Liver (tissue), 9 donors: Measurements from ENCODE around the gene PGAP3. TPM values are rescaled to one million over a fixed set of nuclear protein-coding genes. Genes with fewer than 3 reads are reported as not detected.

Experiments used
- DNase-seq: peaks from one replicate; pipeline ENCODE4 v3.0.0-alpha.2; 2017; ENCODE audit warnings: low spot score
- H3K27ac ChIP-seq, 2 donors: one replicate each; pipeline ENCODE4 v1.7.0; 2013; ENCODE audit warnings: inconsistent platforms in 2 of 2, low read length in 2 of 2, control low read depth in 1 of 2, low read depth in 1 of 2, mild to moderate bottlenecking in 1 of 2
- H3K27me3 ChIP-seq, 4 donors: one replicate each; pipeline versions ENCODE4 v1.6.1 to v1.7.0; 2013; ENCODE audit warnings: low read length in 3 of 4, inconsistent platforms in 1 of 4, mild to moderate bottlenecking in 1 of 4, moderate library complexity in 1 of 4; ENCODE audit not compliant: control insufficient read depth in 4 of 4, insufficient read depth in 4 of 4
- H3K36me3 ChIP-seq, 4 donors: one replicate each; pipeline versions ENCODE4 v1.6.1 to v1.7.0; 2013; ENCODE audit warnings: low read length in 3 of 4, mild to moderate bottlenecking in 3 of 4, low read depth in 1 of 4, moderate library complexity in 1 of 4; ENCODE audit not compliant: control insufficient read depth in 4 of 4, insufficient read depth in 3 of 4
- H3K4me1 ChIP-seq, 4 donors: one replicate each; pipeline versions ENCODE4 v1.6.1 to v1.7.0; 2013; ENCODE audit warnings: low read length in 3 of 4, mild to moderate bottlenecking in 3 of 4, moderate library complexity in 1 of 4; ENCODE audit not compliant: control insufficient read depth in 4 of 4, insufficient read depth in 4 of 4
- H3K4me3 ChIP-seq, 3 donors: one replicate each; pipeline versions ENCODE4 v1.6.1 to v1.7.0; 2013; ENCODE audit warnings: low read length in 3 of 3, control low read depth in 1 of 3, low read depth in 1 of 3, mild to moderate bottlenecking in 1 of 3
- H3K9ac ChIP-seq, 2 donors: one replicate each; pipeline ENCODE4 v1.7.0; 2013; ENCODE audit warnings: low read length in 2 of 2, mild to moderate bottlenecking in 2 of 2, moderate library complexity in 2 of 2, control low read depth in 1 of 2, low read depth in 1 of 2
- H3K9me3 ChIP-seq, 4 donors: one replicate each; pipeline versions ENCODE4 v1.6.1 to v1.7.0; 2013; ENCODE audit warnings: low read length in 3 of 4; ENCODE audit not compliant: control insufficient read depth in 4 of 4
- EGR1 ChIP-seq, 2 donors: IDR thresholded peaks; 2 replicates each; pipeline ENCODE4 v1.6.1; 2016 to 2018; ENCODE audit warnings: antibody characterized with exemption in 2 of 2, low read depth in 2 of 2
- FOXA2 ChIP-seq: IDR thresholded peaks from 2 replicates; pipeline ENCODE4 v1.6.1; 2016; ENCODE audit warnings: antibody characterized with exemption
- GABPA ChIP-seq, 2 donors: IDR thresholded peaks in 1 of 2; conservative IDR thresholded peaks in 1 of 2; 2 replicates each; pipeline ENCODE4 v1.6.1; 2016; ENCODE audit warnings: antibody characterized with exemption in 2 of 2, mild to moderate bottlenecking in 1 of 2, moderate library complexity in 1 of 2
- HNF4A ChIP-seq, 2 donors: conservative IDR thresholded peaks; 2 replicates each; pipeline ENCODE4 v1.6.1; 2016; ENCODE audit warnings: antibody characterized with exemption in 2 of 2, mild to moderate bottlenecking in 2 of 2
- HNF4G ChIP-seq: IDR thresholded peaks from 2 replicates; pipeline ENCODE4 v1.6.1; 2016; ENCODE audit warnings: antibody characterized with exemption
- JUND ChIP-seq, 2 donors: IDR thresholded peaks; 2 replicates each; pipeline ENCODE4 v1.6.1; 2016; ENCODE audit warnings: antibody characterized with exemption in 2 of 2
- RXRA ChIP-seq, 2 donors: IDR thresholded peaks; 2 replicates each; pipeline ENCODE4 v1.6.1; 2017 to 2018; ENCODE audit warnings: antibody characterized with exemption in 2 of 2, mild to moderate bottlenecking in 1 of 2
- TAF1 ChIP-seq: conservative IDR thresholded peaks from 2 replicates; pipeline ENCODE4 v1.6.1; 2016; ENCODE audit warnings: antibody characterized with exemption, mild to moderate bottlenecking
- WGBS: extraction: QIAGEN DNeasy Blood & Tissue Kit; methylation state at CpG from one replicate; pipeline ENCODE4 v1.1.7; 2013; 5-methylcytosine and 5-hydroxymethylcytosine counted together
- polyA plus RNA-seq, 2 donors: library from polyadenylated mRNA; stranded (reverse) in 1 of 2; unstranded in 1 of 2; fragments of 200-250 nt in 1 of 2; fragments of >200 nt in 1 of 2; fragmentation: Nextera tagmentation in 1 of 2; extraction: Ambion mirVana in 1 of 2; gene quantifications; one replicate each; pipeline versions ENCODE4 v1.2.1 to v1.2.3, GENCODE V29; 2013 to 2015
- total RNA-seq, 2 donors: library from RNA; depleted of rRNA; stranded (reverse); fragments of >200 nt; gene quantifications; one replicate each; pipeline ENCODE4 v1.2.3, GENCODE V29; 2014
- TF ChIP-seq, protein P1 (sequence below): IDR thresholded peaks from 2 replicates; pipeline ENCODE4 v1.6.1; 2016; ENCODE audit warnings: antibody characterized with exemption
- TF ChIP-seq, protein P2 (sequence below): fragments of 150-350 bp; IDR thresholded peaks from 2 replicates; pipeline ENCODE4 v1.5.1; 2017; ENCODE audit warnings: improper control_type of control experiment, low read depth, low read length; ENCODE audit not compliant: missing input control
- TF ChIP-seq, protein P3 (sequence below): IDR thresholded peaks from 2 replicates; pipeline ENCODE4 v1.6.1; 2016; ENCODE audit warnings: antibody characterized with exemption
- donor health status: healthy.
- donor health status: healthy.
- donor health status: healthy.
- donor health status: healthy.
- donor health status: healthy.

PGAP3 gene
- total and polyA plus RNA-seq, 4 donors, result 7.9 to 19.5 (median 14.0) TPM

GRCh38 chr17:39675390-39676082 lies 12.3 kb downstream of the PGAP3 start:
- Histone ChIP-seq H3K27me3 (no peaks in the 10 kb centered on the region), H3K4me1 (peaks cover 0 to 12% (median under 1%) of the 10 kb centered on the region in 4 donors), H3K9ac (no peak overlapping the region), H3K4me3 (no peak overlapping the region), H3K9me3 (no peaks in the 10 kb centered on the region), H3K36me3 (no peaks in the 10 kb centered on the region), H3K27ac (no peak overlapping the region)
- TF ChIP-seq FOXA2 (no peak), RXRA (IDR thresholded peaks at IDR 0.05) (no peak), EGR1 (IDR thresholded peaks at IDR 0.05; ENCODE audit: low read depth in 2 of 2) (no peak), HNF4A (conservative IDR thresholded peaks at IDR 0.05) (no peak)
- TF ChIP-seq, protein P1, sequence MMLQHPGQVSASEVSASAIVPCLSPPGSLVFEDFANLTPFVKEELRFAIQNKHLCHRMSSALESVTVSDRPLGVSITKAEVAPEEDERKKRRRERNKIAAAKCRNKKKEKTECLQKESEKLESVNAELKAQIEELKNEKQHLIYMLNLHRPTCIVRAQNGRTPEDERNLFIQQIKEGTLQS, result no peak
- TF ChIP-seq, protein P2, sequence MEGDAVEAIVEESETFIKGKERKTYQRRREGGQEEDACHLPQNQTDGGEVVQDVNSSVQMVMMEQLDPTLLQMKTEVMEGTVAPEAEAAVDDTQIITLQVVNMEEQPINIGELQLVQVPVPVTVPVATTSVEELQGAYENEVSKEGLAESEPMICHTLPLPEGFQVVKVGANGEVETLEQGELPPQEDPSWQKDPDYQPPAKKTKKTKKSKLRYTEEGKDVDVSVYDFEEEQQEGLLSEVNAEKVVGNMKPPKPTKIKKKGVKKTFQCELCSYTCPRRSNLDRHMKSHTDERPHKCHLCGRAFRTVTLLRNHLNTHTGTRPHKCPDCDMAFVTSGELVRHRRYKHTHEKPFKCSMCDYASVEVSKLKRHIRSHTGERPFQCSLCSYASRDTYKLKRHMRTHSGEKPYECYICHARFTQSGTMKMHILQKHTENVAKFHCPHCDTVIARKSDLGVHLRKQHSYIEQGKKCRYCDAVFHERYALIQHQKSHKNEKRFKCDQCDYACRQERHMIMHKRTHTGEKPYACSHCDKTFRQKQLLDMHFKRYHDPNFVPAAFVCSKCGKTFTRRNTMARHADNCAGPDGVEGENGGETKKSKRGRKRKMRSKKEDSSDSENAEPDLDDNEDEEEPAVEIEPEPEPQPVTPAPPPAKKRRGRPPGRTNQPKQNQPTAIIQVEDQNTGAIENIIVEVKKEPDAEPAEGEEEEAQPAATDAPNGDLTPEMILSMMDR, result no peak
- no peak for DNase-seq
- WGBS, result 87% methylated on average over 10 of the region's 10 CpGs

DNA sequence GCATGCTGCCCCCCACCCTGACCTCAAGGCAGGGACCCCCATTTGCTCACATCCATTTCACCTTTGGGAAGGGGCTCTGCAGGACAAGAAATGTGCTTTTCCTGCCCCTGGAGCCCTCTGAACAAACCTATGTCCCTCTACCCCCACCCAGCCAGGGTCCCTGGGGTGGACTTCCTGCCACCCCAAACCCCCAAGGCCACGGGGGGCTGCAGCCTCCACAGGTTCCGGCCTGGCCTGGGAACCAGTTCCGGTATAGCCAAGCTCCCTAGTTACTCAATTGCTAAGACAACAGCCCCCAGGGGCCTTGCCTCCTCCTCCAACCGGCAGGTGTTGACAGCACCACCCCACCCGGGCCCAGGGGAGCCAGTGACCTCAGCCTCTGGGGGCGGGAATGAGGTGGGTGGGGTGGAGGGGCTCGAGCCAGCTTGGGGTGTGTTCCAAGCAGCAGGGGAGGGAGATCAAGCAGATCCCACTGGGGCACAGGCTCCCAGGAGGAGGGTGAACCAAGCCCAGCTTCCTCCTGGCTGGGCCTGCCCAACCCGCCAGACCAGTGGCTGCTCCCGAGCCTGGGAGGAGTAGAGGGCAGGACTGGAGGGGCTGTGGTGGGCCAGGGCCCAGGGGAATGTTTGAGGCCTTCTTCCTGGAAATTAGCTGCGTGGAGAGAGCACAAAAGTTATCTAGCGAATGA lies 13.0 kb downstream of the PGAP3 start:
- H3K27ac ChIP-seq, result no peak overlapping the region
- WGBS, result 63% methylated on average over 11 of the region's 11 CpGs
- no peaks in the 10 kb centered on the region for H3K9me3 ChIP-seq
- H3K4me1 ChIP-seq, result peaks cover 0 to 11% (median under 1%) of the 10 kb centered on the region in 4 donors
- no peak overlapping the region for H3K9ac ChIP-seq
- no peak for DNase-seq
- TF ChIP-seq RXRA (IDR thresholded peaks at IDR 0.05) (no peak), JUND (IDR thresholded peaks at IDR 0.05) (no peak), GABPA (IDR thresholded peaks at IDR 0.05 in 1 of 2, conservative IDR thresholded peaks at IDR 0.05 in 1 of 2) (no peak), HNF4G (no peak), TAF1 (no peak), EGR1 (IDR thresholded peaks at IDR 0.05; ENCODE audit: low read depth in 2 of 2) (no peak)
- TF ChIP-seq, protein P3, sequence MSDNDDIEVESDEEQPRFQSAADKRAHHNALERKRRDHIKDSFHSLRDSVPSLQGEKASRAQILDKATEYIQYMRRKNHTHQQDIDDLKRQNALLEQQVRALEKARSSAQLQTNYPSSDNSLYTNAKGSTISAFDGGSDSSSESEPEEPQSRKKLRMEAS, result no peak
- TF ChIP-seq, protein P2, result no peak
- H3K4me3 ChIP-seq, result no peak overlapping the region
- H3K27me3 ChIP-seq, result no peaks in the 10 kb centered on the region
- no peaks in the 10 kb centered on the region for H3K36me3 ChIP-seq
